ENCODE measurements around the gene ARL3. TPM values are rescaled to one million over a fixed set of nuclear protein-coding genes. Genes with fewer than 3 reads are reported as not detected.

Gene ARL3
- total RNA-seq, 2 experiments from 2014 or later: 0.99 to 1.3 TPM

- H3K27ac ChIP-seq (ENCODE audit: low read depth in 1 of 2, low read length in 2 of 2): peak overlapping the region; percentile 41 to 50
- H3K4me3 ChIP-seq (ENCODE audit: low read length): no peak overlapping the region
- peaks cover 50% of the 10 kb centered on the region for H3K4me1 ChIP-seq (ENCODE audit: insufficient read depth, low read length)
- ChIA-PET CTCF (interaction anchor here (2.0 kb wide), 1 partner anchor 14 kb away, joined by 5 read pairs; the partner anchor contains the start of gene TRIM8), POLR2A (interaction anchor here (0.9 to 10.1 kb wide), 4 partner anchors 12 to 55 kb away, joined by 3 to 121 read pairs (median 8); partner anchors contain the start of genes ARL3, SFXN2 and TRIM8)
- peaks cover 47% of the 10 kb centered on the region for H3K4me1 Mint-ChIP-seq (ENCODE audit: low read depth)
- intact Hi-C loops (cut with DNase I, micrococcal nuclease): no loop called here
- no peak for TF ChIP-seq CTCF (IDR thresholded peaks at IDR 0.05)
- no peak for ATAC-seq (ENCODE audit: poor library complexity)
- no peaks in the 10 kb centered on the region for H3K9me3 Mint-ChIP-seq
- H3K27me3 ChIP-seq (ENCODE audit: control insufficient read depth in 1 of 2, insufficient read depth in 2 of 2, low read length in 2 of 2): no peaks in the 10 kb centered on the region
- H3K27me3 Mint-ChIP-seq: no peaks in the 10 kb centered on the region
- H3K27ac Mint-ChIP-seq: peak overlapping the region; percentile 82
- H3K9me3 ChIP-seq (ENCODE audit: control insufficient read depth in 1 of 2, insufficient read depth in 1 of 2, low read length in 2 of 2): no peaks in the 10 kb centered on the region
- H3K36me3 Mint-ChIP-seq (ENCODE audit: low read depth): peaks cover 48% of the 10 kb centered on the region
- peak overlapping the region; percentile 38 for H3K4me3 Mint-ChIP-seq
- H3K36me3 ChIP-seq (ENCODE audit: insufficient read depth, low read length): peaks cover 42% of the 10 kb centered on the region
- peak in 1 of 14 experiments; percentile 1 for DNase-seq
These were observed 55.4 kb downstream of the ARL3 start for GRCh38 chr10:102658802-102659201.

GRCh38 chr10:102657984-102658724 lies 56.0 kb downstream of the ARL3 start:
- no peak for TF ChIP-seq CTCF (IDR thresholded peaks at IDR 0.05)
- peak overlapping the region; percentile 41 to 50 for H3K27ac ChIP-seq (ENCODE audit: low read depth in 1 of 2, low read length in 2 of 2)
- no peaks in the 10 kb centered on the region for H3K27me3 Mint-ChIP-seq
- peaks cover 55% of the 10 kb centered on the region for H3K36me3 Mint-ChIP-seq (ENCODE audit: low read depth)
- no peaks in the 10 kb centered on the region for H3K27me3 ChIP-seq (ENCODE audit: control insufficient read depth in 1 of 2, insufficient read depth in 2 of 2, low read length in 2 of 2)
- peak overlapping the region; percentile 82 for H3K27ac Mint-ChIP-seq
- H3K9me3 ChIP-seq (ENCODE audit: control insufficient read depth in 1 of 2, insufficient read depth in 1 of 2, low read length in 2 of 2): no peaks in the 10 kb centered on the region
- DNase-seq: peak in 2 of 14 experiments; percentile 15 to 34
- peaks cover 48% of the 10 kb centered on the region for H3K36me3 ChIP-seq (ENCODE audit: insufficient read depth, low read length)
- H3K4me3 ChIP-seq (ENCODE audit: low read length): no peak overlapping the region
- no peak for ATAC-seq (ENCODE audit: poor library complexity)
- H3K9me3 Mint-ChIP-seq: no peaks in the 10 kb centered on the region
- CTCF ChIA-PET: interaction anchor here (0.7 to 2.0 kb wide), 2 partner anchors 14 to 17 kb away, joined by 3 to 5 read pairs; partner anchors contain the start of gene TRIM8
- POLR2A ChIA-PET: interaction anchor here (0.9 to 10.1 kb wide), 5 partner anchors 10 to 56 kb away, joined by 3 to 121 read pairs (median 6); partner anchors contain the start of genes ARL3, SFXN2 and TRIM8
- H3K4me1 Mint-ChIP-seq (ENCODE audit: low read depth): peaks cover 54% of the 10 kb centered on the region
- peak overlapping the region; percentile 51 for H3K4me3 Mint-ChIP-seq
- peaks cover 55% of the 10 kb centered on the region for H3K4me1 ChIP-seq (ENCODE audit: insufficient read depth, low read length)
- intact Hi-C loops (cut with DNase I, micrococcal nuclease): no loop called here

GRCh38 chr10:102657451-102657850 lies 56.7 kb downstream of the ARL3 start:
- no peaks in the 10 kb centered on the region for H3K9me3 Mint-ChIP-seq
- H3K4me3 Mint-ChIP-seq: no peak overlapping the region
- DNase-seq (peak in 1 of 14 experiments; percentile 1), ATAC-seq (ENCODE audit: poor library complexity) (no peak)
- CTCF ChIA-PET: interaction anchor here (0.7 to 2.0 kb wide), 2 partner anchors 13 to 17 kb away, joined by 3 to 5 read pairs; partner anchors contain the start of gene TRIM8
- H3K27ac Mint-ChIP-seq: peak overlapping the region; percentile 82
- POLR2A ChIA-PET: interaction anchor here (1.1 to 10.1 kb wide), 3 partner anchors 10 to 17 kb away, joined by 3 to 121 read pairs (median 5); partner anchors contain the start of gene TRIM8
- intact Hi-C loops (cut with DNase I, micrococcal nuclease): no loop called here
- Histone ChIP-seq H3K4me3 (ENCODE audit: low read length) (no peak overlapping the region), H3K36me3 (ENCODE audit: insufficient read depth, low read length) (peaks cover 51% of the 10 kb centered on the region), H3K27ac (ENCODE audit: low read depth in 1 of 2, low read length in 2 of 2) (peak overlapping the region in 1 of 2 donors; percentile 41), H3K27me3 (ENCODE audit: control insufficient read depth in 1 of 2, insufficient read depth in 2 of 2, low read length in 2 of 2) (no peaks in the 10 kb centered on the region), H3K4me1 (ENCODE audit: insufficient read depth, low read length) (peaks cover 62% of the 10 kb centered on the region), H3K9me3 (ENCODE audit: control insufficient read depth in 1 of 2, insufficient read depth in 1 of 2, low read length in 2 of 2) (no peaks in the 10 kb centered on the region)
- peaks cover 61% of the 10 kb centered on the region for H3K4me1 Mint-ChIP-seq (ENCODE audit: low read depth)
- H3K36me3 Mint-ChIP-seq (ENCODE audit: low read depth): peaks cover 62% of the 10 kb centered on the region
- no peak for TF ChIP-seq CTCF (IDR thresholded peaks at IDR 0.05)
- no peaks in the 10 kb centered on the region for H3K27me3 Mint-ChIP-seq

Data from CD4-positive, alpha-beta T cell (primary cell).